Astrocyte of the hippocampus (primary cell): ENCODE results near the gene TM7SF3.
A peak's percentile ranks its signal among the peaks of the same experiment; 100 is the strongest.
"Not testable (repeated sequence)": the region's sequence is repeated elsewhere in the genome, so short reads cannot be mapped to it uniquely, and the experiment has no call there.

Source experiments
- DNase-seq: peaks from one replicate; pipeline ENCODE4 v3.0.0; 2011; ENCODE audit warnings: low read depth, low spot score

TM7SF3 gene, protein sequence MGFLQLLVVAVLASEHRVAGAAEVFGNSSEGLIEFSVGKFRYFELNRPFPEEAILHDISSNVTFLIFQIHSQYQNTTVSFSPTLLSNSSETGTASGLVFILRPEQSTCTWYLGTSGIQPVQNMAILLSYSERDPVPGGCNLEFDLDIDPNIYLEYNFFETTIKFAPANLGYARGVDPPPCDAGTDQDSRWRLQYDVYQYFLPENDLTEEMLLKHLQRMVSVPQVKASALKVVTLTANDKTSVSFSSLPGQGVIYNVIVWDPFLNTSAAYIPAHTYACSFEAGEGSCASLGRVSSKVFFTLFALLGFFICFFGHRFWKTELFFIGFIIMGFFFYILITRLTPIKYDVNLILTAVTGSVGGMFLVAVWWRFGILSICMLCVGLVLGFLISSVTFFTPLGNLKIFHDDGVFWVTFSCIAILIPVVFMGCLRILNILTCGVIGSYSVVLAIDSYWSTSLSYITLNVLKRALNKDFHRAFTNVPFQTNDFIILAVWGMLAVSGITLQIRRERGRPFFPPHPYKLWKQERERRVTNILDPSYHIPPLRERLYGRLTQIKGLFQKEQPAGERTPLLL

DNA sequence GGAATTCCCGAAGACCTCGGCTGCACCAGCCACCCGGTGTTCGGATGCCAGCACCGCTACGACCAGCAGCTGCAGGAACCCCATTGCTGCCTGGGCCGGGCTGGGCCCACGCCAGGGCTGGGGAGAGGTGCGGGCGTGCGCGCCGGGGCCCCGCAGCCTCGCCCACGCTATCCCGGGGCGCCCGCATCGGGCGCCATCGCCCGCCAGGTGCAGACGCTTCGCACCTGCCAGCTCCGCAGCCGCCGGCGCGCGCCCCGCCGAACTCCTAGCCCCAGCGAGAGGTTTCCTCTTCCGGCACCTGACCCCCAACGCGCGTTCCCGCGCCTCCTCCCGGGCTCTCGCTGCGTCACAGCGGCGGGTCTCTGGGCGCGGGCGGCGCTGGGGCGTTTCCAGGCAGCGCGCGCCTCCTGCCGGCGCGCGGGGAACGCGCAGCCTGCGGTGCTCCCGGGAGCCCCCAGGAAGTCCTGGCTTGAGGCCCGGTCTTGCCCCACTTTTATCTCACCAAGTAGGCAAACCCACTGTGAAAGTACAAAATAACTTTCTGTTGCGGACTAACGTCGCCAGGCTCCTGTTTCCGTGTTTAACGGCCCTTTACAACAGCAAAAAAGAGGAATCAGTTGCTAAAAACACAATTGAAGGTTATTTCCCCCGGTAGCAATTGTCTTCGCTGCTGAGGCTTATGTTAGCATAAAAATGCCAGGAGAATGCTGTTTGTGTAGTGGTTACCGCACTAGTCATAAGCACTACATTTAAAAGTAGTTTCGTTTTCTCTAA, at the start of gene TM7SF3:
TM7SF3 (minus strand) TSS at position 300 of the 774 bp plus-strand sequence; CDS start at position 84, 216 bp downstream.
- peak; percentile 97 for DNase-seq

- DNase-seq: no peak
Measured at GRCh38 chr12:27063250-27063851, 49.2 kb upstream of the TM7SF3 start.

DNA sequence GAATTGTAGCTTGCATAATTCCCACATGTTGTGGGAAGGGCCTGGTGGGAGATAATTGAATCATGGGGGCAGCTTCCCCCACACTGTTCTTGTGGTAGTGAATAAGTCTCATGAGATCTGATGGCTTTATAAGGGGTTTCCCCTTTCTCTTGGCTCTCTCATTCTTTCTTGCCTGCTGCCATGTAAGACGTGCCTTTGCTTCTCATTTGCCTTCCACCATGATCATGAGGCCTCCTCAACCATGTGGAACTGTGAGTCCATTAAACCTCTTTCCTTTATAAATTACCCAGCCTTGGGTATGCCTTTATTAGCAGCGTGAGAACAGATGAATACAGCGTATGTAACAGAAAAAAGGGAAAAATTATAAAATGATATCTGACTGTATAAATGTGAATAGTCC, 47.1 kb upstream of the TM7SF3 start:
- DNase-seq: no peak

DNA sequence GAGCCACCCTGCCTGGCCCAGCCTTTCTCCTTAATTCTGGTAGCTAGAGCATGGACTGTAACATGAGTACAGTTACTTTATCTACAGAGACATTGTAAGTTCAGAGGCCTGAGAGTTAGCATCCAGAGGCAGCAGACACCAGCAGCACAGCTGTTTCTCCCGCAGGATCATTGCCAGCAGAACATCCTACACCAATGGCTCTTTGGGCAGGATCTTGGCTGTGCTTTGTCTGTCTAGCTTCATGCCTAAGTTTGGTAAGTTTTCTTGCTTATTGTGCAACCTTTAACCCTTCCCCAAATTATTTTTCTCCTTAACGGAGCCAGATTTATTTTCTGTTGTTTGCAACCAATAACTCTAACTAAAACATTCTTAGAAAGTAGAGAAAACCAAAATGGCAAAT, 46.6 kb upstream of the TM7SF3 start:
- no peak for DNase-seq

- no peak for DNase-seq
Measured at GRCh38 chr12:27057543-27057942, 43.4 kb upstream of the TM7SF3 start.

DNA sequence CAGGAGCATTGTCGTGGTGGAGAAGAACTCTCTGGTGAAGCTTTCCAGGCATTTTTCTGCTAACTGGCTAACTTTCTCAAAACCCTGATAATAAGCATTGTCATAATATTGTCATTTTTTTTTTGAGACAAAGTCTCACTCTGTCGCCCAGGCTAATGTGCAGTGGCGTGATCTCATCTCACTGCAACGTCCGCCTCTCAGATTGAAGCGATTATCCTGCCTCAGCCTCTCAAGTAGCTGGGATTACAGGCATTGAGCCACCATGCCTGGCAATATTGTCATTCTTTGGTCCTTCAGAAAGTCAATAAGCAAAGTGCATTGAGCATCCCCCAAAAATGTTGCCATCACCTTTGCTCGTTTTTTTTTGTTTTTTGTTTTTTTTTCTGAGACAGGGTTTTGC, 41.8 kb upstream of the TM7SF3 start:
- no peak for DNase-seq

DNA sequence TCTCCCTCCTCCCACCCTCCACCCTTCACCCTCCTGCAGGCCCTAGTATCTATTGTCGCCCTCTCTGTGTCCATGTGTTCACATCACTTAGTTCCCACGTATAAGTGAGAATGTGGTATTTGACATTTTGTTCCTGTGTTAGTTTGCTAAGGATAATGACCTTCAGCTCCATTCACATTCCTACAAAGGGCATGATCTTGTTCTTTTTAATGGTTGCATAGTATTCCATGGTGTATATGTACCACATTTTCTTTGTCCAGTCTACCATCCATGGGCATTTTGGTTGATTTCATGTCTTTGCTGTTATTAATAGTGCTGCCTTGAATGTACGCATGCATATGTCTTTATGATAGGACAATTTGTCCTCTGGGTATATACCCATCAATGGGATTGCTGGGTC, 38.6 kb upstream of the TM7SF3 start:
- DNase-seq: no peak

GRCh38 chr12:27052176-27052575, 38.0 kb upstream of the TM7SF3 start:
- no peak for DNase-seq

- no peak for DNase-seq
Measured at GRCh38 chr12:27048822-27049752, 34.9 kb upstream of the TM7SF3 start.

DNA sequence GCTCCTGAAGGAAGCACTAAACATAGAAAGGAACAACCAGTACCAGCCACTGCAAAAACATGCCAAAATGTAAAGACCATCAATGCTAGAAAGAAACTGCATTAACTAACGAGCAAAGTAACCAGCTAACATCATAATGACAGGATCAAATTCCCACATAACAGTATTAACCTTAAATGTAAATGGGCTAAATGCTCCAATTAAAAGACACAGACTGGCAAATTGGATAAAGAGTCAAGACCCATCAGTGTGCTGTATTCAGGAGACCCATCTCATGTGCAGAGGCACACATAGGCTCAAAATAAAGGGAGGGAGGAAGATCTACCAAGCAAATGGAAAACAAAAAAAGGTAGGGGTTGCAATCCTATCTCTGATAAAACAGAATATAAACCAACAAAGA, 27.8 kb upstream of the TM7SF3 start:
- DNase-seq: not testable (repeated sequence)

- DNase-seq: not testable (repeated sequence)
Measured at GRCh38 chr12:27040637-27041036, 26.5 kb upstream of the TM7SF3 start.

DNA sequence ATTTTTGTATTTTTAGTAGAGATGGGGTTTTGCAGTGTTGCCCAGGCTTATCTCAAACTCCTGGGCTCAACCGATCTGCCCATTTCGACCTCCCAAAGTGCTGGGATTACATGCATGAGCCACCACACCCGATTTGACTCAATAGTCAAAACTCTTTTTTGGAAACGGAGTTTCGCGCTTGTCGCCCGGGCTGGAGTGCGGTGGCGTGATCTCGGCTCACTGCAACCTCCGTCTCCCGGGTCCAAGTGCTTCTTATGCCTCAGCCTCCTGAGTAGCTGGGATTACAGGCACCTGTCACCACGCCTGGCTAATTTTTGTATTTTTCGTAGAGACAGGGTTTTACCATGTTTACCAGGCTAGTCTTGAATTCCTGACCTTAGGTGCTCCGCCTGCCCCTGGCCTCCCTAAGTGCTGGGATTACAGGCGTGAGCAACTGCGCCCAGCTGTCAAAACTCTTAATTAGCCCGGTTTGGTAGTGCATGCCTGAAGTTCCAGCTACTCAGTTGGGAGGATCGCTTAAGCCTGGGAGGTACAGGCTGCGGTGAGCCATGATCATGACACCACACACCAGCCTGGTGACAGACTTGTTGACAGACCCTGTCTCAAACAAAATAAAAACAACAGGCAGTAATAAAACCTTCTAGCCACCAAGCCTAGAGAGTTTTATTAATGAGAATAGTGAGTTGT, 20.6 kb upstream of the TM7SF3 start:
- no peak for DNase-seq

DNA sequence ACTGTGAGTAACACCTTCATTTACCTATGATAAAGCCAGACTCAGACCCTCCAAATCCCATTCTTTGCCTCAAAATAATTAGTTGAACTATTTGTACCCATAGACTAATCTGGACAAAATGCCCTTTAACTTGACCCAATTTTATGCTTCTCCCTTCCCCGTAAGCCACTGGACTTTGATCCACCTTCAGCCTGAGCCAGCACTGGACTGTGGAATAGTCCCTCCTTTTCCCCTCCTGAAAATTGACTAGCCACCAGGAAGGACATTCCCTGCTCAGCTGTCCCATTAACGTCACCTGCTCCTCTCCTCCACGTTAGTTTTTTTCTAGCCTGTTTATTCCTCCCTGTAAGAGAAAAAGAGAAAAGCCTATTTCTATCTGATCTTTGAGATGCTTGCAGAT, 18.5 kb upstream of the TM7SF3 start:
- DNase-seq: no peak

DNA sequence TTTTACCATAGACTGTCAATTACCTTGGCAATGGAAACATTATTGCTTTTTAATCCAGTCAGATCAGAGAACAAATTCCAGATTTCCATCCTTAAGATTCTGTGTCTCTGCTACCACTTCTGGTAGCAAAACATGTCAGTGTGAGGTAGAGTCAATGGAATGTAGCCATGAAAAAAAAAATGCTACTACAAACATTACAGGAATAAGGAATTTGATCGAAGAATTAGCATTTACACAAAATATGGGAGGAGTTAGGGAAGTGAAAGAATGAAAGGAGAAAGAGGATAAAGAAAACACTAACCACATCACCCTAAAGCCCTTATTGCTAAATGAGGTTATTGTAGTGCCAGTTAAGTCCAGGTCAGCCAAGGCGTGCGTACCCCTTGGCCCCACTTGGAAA, 17.3 kb upstream of the TM7SF3 start:
- DNase-seq: peak; percentile 65

DNA sequence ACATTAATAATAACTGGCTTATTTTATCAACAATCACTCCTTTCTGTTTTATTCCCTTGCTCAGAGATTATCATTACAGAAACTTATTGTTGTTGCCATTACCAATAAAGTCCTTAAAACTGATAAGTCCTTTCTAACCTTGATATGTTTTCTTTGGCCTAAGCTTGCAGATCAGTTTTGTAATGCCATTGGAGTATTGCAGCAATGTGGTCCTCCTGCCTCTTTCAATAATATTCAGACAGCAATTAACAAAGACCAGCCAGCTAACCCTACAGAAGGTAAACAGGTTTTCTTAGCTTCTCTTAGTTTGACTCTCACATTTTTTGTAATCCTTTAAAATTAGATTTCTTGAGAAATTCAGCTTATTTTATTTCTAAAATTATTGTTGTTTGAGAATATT, 12.1 kb upstream of the TM7SF3 start:
- DNase-seq: no peak

- no peak for DNase-seq
Measured at GRCh38 chr12:27025116-27025515, 10.9 kb upstream of the TM7SF3 start.

- DNase-seq: peak; percentile 36
Measured at GRCh38 chr12:27024291-27024690, 10.1 kb upstream of the TM7SF3 start.

GRCh38 chr12:27020761-27021160, 6.6 kb upstream of the TM7SF3 start:
- no peak for DNase-seq

GRCh38 chr12:27018037-27018436, 3.9 kb upstream of the TM7SF3 start:
- DNase-seq: no peak

GRCh38 chr12:27017163-27017823, 3.1 kb upstream of the TM7SF3 start:
- not testable (repeated sequence) for DNase-seq
